Amniotic epithelial cell (primary cell): ENCODE measurements around the gene GLI3.
A peak's percentile ranks its signal among the peaks of the same experiment; 100 is the strongest.

Experiments used
- DNase-seq: peaks from one replicate; pipeline ENCODE4 v3.0.0-alpha.2; 2010; ENCODE audit warnings: low read depth

Gene GLI3

DNA sequence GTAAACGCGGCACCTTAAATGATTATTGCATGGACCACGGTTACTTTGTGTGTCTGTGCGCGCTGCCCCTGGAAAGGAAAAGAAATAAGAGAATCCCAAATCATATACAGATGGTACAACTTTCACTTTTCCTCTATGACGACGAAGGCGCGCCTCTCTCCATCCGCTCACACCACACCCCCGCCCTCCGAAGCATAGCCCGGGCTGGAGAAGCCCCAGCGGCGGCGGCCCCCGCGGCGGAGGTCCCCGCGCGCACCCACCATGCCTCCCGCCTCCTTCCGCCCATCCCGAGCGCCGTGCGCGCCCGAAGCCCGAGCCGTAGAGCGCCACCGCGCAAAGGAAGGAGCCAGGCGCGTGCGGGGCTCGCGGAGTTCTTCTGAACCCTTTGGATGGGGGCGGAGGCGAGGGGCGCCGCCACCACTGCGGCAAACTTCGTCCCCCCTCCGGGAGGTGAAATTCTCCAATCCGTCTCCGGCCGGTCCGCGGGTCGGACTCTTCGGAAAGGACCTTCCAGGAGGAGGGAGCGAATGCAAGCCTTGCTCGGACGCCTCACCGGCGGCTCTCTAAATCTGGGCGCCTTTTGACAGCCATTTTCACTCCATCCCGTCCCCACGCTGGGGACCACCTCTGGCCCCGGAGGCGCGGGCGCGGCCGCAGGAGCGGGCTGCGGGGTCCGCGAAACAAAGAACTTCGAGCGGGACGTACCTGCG is 588 bp downstream of the GLI3 start:
- DNase-seq = peak; percentile 51

GRCh38 chr7:42235741-42236161 is 1.3 kb downstream of the GLI3 start:
- peak; percentile 25 for DNase-seq

GRCh38 chr7:42234736-42235135 is 2.3 kb downstream of the GLI3 start:
- DNase-seq = no peak

DNA sequence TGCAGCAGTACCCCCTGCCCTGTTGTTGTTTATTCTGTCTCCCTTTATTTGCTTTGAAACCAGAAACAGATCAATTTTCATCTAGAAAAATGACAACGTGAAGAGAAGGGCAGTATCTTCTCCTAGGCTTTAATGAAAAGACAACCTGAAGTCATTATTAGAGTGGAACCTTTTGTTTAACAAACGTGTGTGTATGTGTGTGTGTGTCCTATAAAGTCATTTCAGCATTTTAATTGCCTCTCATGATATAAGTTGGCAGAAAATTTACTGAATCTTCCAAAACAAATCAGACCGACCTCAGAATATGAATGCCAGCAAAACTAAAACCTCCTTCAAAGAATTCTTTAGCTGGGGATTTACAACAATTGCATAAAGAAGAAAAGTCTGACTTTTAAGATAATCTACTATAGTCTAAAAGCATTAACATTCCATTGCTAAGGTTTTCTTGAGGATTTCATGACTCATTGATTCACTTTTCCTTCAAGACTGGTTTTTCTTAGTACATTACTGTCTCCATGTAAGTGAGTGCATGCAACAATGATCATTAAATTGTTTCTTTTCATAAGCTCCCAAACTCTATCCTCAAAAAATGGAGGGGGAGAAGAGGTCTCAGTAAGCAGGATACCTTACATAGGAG is 3.2 kb downstream of the GLI3 start:
- peak; percentile 77 for DNase-seq

- DNase-seq = peak; percentile 92
These were observed 3.8 kb downstream of the GLI3 start for GRCh38 chr7:42233171-42233570.

- peak; percentile 88 for DNase-seq
These were observed 4.7 kb downstream of the GLI3 start for GRCh38 chr7:42232275-42232674.

- no peak for DNase-seq
These were observed 5.8 kb downstream of the GLI3 start for GRCh38 chr7:42231043-42231787.

GRCh38 chr7:42227936-42228591 is 8.9 kb downstream of the GLI3 start:
- DNase-seq = peak; percentile 70

DNA sequence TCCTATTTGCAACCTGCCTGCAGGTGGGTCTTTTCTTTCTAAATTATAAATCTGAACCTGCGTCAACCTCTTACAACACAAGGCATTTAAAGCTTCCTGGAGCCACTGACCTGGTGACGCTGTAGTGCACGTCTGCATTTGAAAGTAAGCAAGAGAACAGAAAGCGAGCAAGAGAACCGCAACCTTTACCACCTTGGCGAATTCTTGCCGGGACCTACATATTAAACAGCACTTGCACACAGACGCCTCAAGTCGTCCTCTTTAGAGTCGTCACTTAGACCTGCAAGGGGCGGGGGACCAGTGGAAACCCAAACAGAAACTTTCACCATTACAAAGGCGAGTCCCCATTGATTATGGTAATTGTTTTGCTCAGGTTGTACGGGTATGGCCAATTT is 9.5 kb downstream of the GLI3 start:
- DNase-seq = peak; percentile 55

DNA sequence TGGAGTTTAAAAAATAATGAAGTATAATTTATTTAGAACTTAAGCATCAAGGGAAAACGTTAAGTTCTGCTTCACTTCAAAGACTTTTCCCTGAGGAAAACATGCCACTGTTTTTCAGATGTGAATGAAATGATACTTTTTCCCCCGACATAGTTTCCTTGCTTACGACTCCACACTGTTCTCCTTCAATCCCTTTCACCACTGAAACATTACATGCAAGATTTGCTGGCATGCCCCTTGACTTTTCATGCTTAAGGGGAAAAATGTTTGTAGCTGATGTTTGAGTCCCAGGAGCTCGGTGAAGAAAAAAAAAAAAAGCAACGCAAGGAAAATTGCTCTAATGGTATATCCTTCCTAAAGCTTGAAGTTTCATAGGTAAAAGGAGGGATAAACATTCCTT is 10.0 kb downstream of the GLI3 start:
- peak; percentile 31 for DNase-seq

DNA sequence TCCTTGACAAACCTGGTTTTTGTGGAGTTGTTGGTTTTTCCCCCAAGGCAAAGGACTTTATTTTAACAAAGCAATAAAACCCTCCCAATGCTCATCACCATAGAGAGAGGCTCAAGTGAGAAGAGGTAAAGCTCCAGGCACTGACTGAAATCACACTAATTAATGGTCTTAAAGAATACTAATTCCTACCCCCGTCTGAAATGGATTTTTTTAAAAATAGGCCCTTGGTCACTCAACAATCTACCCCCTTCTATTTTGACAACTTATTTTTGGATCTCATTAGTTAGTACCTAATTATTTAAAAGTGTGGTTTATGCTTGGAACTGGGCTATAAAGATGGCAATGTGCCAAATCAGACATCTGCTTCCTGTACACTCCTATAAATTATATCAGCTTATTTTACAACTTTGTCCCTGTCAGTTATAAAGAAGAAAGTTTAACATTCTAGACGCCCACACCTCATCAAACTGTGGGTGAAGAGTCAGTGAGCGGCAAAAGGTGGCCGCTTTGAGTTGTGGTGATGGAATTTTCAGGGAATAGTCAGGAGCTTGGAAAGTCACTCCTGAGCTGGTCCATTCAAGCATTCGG is 10.6 kb downstream of the GLI3 start:
- peak; percentile 38 for DNase-seq

- no peak for DNase-seq
These were observed 12.5 kb downstream of the GLI3 start for GRCh38 chr7:42224391-42225003.

DNA sequence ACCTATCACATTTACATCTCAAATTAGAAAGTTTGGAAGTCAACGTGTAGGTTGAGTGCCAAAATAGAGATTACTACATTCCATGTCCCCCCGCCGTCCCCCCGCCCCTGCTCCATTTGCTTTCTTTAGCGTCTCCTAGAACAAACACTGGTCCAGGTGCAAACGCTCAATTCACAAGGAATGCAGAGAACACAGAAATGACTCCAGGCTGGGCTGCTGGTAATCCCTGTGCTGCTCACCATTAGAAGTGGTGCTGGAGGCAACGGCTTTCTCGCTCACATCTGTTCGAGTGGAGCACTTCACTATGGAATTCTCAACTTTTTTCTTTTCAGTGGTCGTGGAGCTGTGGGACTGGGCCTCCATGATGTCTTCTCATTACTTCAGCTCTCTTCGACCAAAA is 14.1 kb downstream of the GLI3 start:
- DNase-seq = no peak

DNA sequence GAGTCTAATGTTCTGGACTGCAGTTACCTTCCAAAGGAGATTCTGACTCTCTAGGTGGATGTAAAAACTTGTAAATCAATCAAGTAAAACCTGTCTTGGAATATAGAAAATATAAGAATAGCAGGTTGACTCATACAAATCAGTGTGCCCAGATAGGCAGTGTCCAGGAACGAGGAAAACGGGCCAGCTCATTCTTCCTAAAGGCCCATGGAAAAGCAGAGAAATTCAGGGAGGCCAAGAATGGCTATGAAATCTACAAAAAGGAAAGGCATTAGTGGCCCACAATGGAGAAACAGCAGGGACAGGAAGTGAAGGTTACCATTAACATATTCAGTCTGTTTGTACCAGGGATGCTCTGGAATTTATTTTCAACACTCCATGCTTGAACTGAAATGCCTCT is 14.9 kb downstream of the GLI3 start:
- DNase-seq = no peak

GRCh38 chr7:42221304-42221703 is 15.7 kb downstream of the GLI3 start:
- DNase-seq = no peak

- DNase-seq = peak; percentile 84
These were observed 17.6 kb downstream of the GLI3 start for GRCh38 chr7:42219447-42219846.

DNA sequence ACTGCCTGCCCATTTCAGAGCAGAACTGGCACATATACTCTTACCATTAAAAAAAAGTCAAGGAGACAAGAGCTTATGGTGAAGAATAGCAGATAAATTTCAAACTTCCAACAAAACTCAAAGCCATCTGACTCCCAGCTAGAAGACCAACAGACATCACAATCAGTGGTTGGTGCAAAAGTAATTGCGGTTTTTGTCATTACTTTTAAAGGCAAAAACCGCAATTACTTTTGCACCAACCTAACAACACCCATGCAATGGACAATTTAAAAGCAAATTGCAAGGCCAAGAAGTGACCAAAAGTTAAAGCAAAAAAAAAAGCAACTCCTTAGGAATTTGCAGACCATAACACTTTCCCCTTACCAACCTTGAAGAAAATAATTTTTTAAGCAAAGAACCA is 18.8 kb downstream of the GLI3 start:
- no peak for DNase-seq

- no peak for DNase-seq
These were observed 19.5 kb downstream of the GLI3 start for GRCh38 chr7:42217548-42217947.

GRCh38 chr7:42217053-42217452 is 20.0 kb downstream of the GLI3 start:
- DNase-seq = no peak

DNA sequence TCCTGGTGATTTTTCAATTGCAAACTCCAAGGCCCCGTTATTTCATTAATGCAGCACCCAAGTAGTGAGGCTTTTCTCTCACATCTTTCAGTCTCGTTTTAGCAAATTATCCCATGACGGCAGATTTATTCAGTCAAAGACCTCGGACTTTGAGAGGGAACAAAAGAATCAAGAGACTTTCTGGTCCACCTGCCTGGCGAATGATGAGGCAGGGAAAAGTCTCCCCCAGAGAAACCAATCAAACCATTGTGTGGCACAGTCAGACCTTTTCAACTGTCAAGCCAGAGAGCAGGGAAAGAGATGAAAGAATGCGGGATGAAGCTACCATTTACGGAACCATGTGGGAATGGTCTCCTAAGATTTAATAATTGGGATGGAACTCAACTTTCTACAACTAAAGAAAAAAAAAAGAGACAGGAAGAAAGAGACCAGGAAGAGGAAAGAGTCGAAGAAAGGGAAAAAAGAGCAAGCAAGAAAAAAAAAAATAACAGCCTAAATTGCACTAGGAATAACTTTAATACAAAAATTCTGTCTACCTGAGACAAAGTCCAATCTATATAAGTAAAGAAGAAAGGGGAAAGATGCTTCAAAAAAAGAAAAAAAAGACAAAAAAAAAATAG is 22.8 kb downstream of the GLI3 start:
- DNase-seq = no peak

DNA sequence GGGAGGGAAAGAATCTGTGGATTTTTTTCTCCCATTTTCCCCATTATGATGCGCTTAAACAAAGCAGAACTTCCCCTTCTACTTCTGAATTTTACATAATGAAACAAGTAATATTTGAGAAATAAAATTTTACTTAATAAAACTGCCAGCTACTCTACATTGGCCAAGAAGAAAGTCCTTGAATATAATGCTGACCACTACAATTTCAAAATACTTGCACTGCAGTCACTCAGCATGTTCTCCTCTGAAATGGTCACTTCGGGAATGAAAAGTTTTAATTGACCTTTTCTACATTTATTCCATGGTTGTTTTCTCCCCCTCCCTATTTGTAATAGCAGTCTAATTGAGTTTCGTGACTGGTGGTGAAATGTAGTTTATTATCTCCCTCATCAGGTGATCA is 23.9 kb downstream of the GLI3 start:
- no peak for DNase-seq
